ENCODE measurements around the gene MIEF2.

MIEF2 gene

DNA sequence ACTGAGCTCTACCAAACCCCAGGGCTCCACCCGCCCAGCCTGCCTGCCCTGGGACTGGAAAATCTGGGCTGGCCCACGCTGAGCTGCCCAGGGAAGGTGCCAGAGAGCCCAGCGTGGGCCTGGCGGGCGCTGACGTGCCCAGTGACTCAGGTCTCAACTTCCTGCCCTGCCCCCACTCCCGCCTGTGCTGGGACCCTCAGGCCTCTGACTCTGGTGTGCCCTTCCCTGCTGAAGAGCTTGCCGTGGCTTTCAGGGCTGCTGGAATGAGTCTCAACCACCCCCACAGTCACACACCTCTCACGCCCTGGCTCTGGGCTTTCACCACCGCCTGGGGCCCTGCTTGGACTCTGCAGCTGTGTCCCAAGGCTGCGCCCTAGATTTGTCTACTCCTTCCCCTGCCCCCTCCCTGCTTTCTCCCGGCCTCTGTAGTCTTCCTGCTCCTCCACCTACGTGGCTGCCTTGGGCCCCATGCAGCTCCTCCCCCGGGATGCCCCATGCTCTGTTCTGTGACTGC lies 24.7 kb upstream of the MIEF2 start:
- DNase-seq (ENCODE audit: low read depth): no peak

- no peak for DNase-seq (ENCODE audit: low read depth)
These were observed 24.0 kb upstream of the MIEF2 start for GRCh38 chr17:18236494-18236893.

- DNase-seq (ENCODE audit: low read depth): no peak
These were observed 23.0 kb upstream of the MIEF2 start for GRCh38 chr17:18237461-18237860.

DNA sequence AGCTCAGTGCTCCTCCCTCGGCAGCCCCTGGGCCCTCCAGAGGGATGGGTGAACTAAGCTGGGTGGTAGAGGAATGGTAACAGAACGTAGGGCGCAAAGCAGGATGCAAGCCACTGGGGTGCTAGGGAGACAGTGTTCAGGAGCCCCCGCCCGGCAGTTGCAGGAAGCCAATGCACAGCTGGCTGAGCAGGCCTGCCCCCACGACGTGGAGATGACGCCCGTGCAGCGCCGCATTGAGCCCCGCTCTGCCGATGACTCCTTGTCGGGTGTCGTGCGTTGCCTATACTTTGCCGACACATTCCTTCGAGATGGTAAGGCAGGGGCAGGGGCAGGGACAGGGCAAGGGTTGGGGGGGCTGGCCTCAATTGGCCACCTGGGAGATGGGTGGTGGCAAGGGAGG lies 22.2 kb upstream of the MIEF2 start:
- no peak for DNase-seq (ENCODE audit: low read depth)

DNA sequence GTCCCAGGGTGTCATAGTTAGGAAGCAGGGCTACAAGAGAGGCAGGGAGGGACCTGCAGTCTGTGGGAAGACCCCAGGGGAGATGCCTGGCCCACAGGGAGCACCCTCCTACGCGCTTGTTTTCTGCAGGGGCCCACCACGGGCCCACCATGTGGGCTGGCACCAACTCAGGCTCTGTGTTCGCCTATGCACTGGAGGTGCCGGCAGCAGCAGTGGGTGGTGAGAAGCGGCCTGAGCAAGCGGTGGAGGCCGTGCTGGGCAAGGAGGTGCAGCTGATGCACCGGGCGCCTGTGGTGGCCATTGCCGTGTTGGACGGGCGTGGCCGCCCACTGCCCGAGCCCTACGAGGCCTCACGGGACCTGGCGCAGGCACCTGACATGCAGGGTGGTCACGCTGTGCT lies 20.0 kb upstream of the MIEF2 start:
- no peak for DNase-seq (ENCODE audit: low read depth)

- DNase-seq (ENCODE audit: low read depth): no peak
These were observed 19.1 kb upstream of the MIEF2 start for GRCh38 chr17:18241229-18241871.

DNA sequence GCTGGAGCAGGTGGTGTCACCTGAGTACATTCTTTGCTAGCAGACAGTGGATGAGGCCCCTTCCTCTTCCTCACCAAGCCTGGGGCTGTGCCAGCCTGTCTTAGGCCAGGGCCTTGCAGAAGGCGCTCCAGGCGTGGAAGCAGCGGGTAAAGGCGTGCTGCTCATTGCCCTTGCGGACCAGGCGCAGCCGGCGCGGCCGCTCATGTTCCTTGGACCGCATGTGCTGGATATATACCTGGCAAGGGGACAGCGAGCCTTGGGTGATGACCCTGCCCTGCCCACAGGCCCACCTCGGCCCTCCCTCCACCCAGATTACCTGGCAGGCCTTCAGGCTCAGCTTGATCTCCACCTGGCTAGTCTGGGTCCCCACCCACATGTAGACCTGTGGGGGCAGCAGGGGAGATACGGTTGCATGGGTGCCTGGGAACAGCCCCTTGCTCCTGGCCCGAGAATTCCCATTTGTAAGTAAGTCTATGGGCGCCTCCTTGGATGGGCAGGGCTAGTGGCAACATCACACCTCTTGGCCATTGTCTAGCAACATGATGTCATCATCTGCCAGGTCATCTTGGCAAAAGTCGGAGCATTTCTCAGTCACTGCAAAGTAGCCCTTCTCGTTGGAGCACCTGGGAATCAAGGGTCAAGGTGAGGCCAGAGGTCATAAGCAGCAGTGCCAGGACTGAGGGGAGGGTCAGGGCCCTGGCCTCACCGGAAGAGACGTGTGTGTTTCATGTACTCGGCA lies 15.3 kb upstream of the MIEF2 start:
- DNase-seq (ENCODE audit: low read depth): no peak

- DNase-seq (ENCODE audit: low read depth): no peak
These were observed 14.2 kb upstream of the MIEF2 start for GRCh38 chr17:18246109-18246725.

DNA sequence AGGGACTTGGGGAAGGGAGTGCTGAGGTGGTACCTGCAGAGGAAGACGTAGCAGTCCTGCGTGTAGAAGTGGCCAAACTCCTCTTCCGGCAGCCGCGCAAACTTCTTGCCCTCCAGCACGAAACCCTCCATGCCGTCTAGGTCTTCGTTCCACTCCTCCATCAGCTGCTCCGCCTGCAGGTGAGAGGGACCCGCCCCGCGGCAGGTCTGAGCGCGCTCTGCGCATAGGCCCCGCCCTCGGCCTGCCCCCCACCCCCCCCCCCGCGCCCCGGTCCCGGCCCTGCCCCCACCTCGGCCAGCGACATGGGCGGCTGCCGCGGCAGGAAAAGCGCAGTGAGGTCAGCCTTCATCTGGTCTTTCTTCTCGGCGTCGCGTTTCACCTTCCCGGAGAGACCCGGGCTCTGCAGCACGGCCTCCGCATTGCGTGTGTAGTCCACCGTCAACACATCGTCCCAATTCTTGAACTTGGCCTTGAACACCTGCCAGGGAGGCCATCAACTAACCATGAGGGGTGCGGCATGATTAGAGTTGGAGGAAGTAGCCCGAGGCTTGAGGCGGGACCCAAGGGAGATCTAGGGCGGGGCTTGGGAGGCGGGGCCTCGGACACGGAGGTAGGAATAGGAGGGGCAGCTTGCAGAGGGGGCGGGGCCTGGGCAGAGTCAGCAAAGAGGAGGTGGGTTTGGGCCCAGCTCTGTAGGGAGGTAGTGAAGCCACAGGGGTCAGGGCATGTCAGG lies 13.4 kb upstream of the MIEF2 start:
- no peak for DNase-seq (ENCODE audit: low read depth)

- no peak for DNase-seq (ENCODE audit: low read depth)
These were observed 12.9 kb upstream of the MIEF2 start for GRCh38 chr17:18247613-18248001.

DNA sequence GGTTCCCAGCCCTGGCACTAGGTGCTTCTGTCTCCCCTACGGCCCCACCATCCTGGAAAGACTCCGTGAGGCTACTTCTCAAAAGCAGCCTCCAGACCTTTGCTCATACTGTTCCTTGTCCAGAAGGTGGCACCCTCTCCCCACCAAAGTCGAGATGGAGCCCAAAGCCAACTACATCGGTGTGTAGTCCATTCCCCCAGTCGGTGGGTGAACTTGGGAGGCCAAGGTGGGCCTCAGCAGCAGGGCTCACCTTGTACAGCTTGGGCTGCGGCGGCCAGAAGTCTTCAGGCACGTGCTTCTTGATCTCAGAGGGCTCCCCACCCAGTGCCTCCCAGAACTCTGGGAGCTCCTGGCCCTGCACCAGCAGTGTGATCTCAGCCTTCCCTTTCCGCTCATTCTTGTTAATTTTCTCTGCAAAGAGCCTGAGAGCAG lies 12.1 kb upstream of the MIEF2 start:
- peak; percentile 36 for DNase-seq (ENCODE audit: low read depth)

DNA sequence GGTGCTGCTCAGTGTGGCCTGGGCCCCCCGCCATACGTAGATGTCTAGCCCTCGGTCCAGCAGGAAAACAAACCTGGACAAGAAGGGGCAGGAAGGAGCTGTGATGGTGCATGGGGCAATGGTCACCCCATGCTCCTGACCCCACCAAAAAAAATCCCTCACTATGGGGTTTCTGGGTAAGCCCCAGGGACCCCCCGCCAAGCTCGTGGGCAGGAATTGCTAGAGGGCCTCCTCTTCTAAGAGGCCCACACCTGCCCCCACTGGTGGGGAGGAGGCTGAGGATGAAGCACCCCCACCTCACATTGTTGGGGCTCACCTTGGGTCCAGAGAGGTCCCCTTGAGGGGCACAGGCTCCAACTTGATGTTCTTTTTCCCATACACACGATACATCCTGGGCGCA lies 11.7 kb upstream of the MIEF2 start:
- DNase-seq (ENCODE audit: low read depth): no peak

DNA sequence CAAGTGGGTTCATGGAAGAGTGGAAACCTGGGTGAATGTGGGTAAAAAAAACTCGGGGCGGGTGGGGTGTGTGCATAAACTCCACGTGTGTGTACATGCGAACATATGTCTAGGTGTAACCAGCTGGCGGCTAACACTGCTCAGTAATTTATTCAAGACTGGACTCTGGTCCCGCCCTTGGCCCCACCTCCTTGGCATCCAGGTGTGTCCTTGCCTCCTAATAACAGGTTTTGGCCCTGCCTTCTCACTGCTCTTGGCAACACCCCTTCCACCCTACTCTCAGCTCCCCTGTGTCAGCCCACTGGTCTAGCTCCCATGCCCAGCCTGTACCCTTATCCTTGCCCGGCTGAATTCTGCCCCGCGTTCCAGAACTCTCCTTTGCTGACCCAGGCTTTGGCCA lies 10.2 kb upstream of the MIEF2 start:
- DNase-seq (ENCODE audit: low read depth): no peak

- no peak for DNase-seq (ENCODE audit: low read depth)
These were observed 9.8 kb upstream of the MIEF2 start for GRCh38 chr17:18250708-18251107.

- DNase-seq (ENCODE audit: low read depth): no peak
These were observed 9.3 kb upstream of the MIEF2 start for GRCh38 chr17:18251204-18251603.

DNA sequence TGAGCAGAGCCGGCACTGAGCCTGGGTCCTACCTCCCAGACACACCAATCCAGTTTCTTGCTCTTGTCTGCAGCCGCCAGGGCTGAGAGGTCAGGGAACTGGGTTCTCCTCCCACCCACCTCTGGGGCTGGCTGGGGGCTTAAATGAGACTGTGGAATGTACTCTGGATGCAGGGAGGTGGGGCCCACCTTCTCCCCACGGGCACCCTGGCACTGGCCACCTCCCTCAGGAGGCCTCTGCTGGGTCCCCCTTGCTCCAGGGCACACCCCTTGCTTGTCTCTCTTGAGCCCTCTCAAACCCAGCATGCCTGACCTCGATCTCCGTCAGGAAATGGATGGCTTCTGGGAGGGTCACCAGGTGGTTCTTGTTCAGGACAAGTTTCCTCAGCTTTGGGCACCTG lies 8.3 kb upstream of the MIEF2 start:
- no peak for DNase-seq (ENCODE audit: low read depth)

DNA sequence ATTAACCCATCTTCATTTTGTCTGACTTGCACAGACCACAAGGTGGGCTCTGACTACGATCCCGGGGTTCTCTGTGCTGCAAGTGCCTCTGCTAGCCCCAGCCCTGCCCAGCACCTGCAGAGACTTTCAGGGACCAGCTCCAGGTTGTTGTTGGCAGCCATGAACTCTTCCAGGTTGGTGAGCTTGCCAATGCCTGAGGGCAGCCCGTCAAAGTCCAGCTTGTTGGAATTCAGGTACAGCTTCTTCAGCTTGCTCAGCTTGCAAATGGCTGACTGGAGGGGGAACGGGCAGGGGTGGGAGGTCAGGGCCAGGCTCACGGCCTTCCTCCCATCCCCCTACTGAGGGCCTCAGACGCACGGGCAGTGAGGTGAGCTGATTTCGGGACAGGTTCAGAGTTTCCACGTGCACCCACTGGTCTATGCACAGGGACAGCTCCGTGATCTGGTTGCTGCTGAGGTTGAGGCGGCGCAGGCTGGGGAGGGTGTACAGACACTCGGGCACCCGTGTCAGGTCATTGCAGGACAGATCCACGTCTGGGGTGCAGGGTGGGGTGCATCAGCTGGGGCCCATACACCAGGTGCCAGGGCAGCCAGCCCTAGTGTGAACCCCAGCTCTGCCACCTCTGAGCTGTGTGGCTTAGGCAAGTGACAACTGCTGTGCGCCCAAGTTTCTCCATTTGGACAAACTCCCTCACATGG lies 7.1 kb upstream of the MIEF2 start:
- DNase-seq (ENCODE audit: low read depth): no peak

DNA sequence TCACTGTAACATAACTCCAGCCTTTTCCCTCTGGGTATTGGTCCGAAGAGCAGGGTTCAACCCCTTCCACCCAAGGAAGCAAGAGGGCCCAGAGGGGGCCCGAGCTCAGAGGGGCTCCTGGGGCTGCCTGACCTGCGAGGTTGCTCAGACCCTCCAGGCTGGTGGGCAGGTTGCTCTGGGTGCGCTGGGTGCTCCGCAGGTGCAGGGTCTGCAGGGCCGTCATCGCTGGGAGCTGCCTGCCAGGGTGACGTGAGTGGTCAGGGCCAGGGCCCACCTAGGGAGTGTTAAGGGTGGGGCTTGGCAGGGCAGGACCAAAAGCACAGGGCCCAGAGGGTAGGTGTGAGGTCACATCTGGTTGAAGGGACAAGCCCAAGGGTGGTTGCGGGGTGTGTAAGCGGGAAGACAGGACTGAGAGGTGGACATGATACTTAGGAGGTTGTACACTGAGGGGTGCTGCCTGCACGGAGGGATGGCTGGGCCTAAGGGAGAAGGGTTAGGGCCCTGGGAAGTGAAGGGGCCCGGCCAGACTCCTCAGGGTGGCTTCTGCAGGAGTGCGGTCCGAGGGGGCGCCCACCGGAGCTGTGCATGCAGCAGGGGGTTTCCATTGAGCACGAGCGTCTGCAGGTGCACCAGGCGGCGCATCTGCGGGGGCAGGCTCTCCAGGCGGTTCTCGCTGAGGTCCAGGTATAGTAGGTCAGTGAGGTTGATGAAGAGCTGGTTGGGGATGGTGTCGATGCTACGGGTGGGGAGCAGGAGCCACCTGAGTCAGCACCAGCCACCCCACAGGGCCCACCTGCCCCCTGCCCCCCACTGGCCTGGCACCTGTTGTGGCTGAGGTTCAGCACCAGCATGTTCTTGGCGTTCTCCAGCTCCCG lies 6.3 kb upstream of the MIEF2 start:
- no peak for DNase-seq (ENCODE audit: low read depth)

- DNase-seq (ENCODE audit: low read depth): no peak
These were observed 5.4 kb upstream of the MIEF2 start for GRCh38 chr17:18254888-18255649.

GRCh38 chr17:18256351-18256750 lies 4.1 kb upstream of the MIEF2 start:
- DNase-seq (ENCODE audit: low read depth): no peak
